UCSD-AML1 (cell line): ENCODE results near the gene RASAL3.

Experiments used
- DNase-seq: peaks from one replicate; lab custom pipeline; 2025; ENCODE audit not compliant: unreplicated experiment; lab: John Stamatoyannopoulos, UW

The RASAL3 gene

GRCh38 chr19:15449620-15450527, 14.5 kb downstream of the RASAL3 start, which contains the start of gene WIZ:
Gene WIZ (minus strand): TSS chr19:15449956. CDS start chr19:15448307, 1,649 bp downstream.
- DNase-seq: peak; percentile 80

GRCh38 chr19:15448778-15449619, 15.3 kb downstream of the RASAL3 start:
- DNase-seq: no peak

GRCh38 chr19:15448044-15448777, 16.1 kb downstream of the RASAL3 start:
- DNase-seq: no peak

- no peak for DNase-seq
Observed at GRCh38 chr19:15447057-15447456, 17.3 kb downstream of the RASAL3 start.

GRCh38 chr19:15445807-15446376, 18.5 kb downstream of the RASAL3 start:
- DNase-seq: no peak

GRCh38 chr19:15445227-15445605, 19.1 kb downstream of the RASAL3 start:
- no peak for DNase-seq

GRCh38 chr19:15444505-15445226, 19.7 kb downstream of the RASAL3 start:
- DNase-seq: no peak

- DNase-seq: no peak
Observed at GRCh38 chr19:15443838-15444237, 20.5 kb downstream of the RASAL3 start.

GRCh38 chr19:15443325-15443724, 21.0 kb downstream of the RASAL3 start:
- no peak for DNase-seq

GRCh38 chr19:15442142-15442920, 22.0 kb downstream of the RASAL3 start:
- DNase-seq: no peak

GRCh38 chr19:15441317-15441716, 23.0 kb downstream of the RASAL3 start:
- DNase-seq: no peak

- DNase-seq: no peak
Observed at GRCh38 chr19:15439821-15440641, 24.3 kb downstream of the RASAL3 start.

- DNase-seq: no peak
Observed at GRCh38 chr19:15439078-15439799, 25.1 kb downstream of the RASAL3 start.

GRCh38 chr19:15438577-15438976, 25.8 kb downstream of the RASAL3 start:
- no peak for DNase-seq

GRCh38 chr19:15438124-15438496, 26.2 kb downstream of the RASAL3 start:
- DNase-seq: no peak

GRCh38 chr19:15437355-15438123, 26.8 kb downstream of the RASAL3 start:
- no peak for DNase-seq

GRCh38 chr19:15436826-15437110, 27.6 kb downstream of the RASAL3 start:
- DNase-seq: no peak
